D341Med (cell line): ENCODE data around the gene SCAPER.
A peak's percentile ranks its signal among the peaks of the same experiment; 100 is the strongest.
"Not testable (repeated sequence)": the region's sequence is repeated elsewhere in the genome, so short reads cannot be mapped to it uniquely, and the experiment has no call there.

Experiments
- DNase-seq: peaks from one replicate; pipeline ENCODE4 v3.0.0; 2012; ENCODE audit warnings: low spot score

Gene SCAPER

GRCh38 chr15:76850367-76850766, 54.8 kb downstream of the SCAPER start:
- not testable (repeated sequence) for DNase-seq

DNA sequence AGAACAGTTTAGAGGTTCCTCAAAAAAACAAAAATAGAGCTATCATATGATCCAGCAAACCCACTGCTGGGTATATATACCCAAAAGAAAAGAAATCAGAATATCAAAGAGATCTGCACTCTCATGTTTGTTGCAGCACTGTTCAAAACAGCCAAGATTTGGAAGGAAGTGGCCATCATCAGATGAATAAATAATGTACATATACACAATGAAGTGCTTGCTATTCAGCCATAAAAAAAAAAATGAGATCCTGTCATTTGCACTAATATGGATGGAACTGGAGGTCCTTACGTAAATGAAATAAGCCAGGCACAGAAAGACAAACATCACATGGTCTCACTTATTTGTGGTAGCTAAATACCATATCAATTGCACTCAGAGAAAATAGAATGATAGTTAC, 58.4 kb downstream of the SCAPER start:
- no peak for DNase-seq

- no peak for DNase-seq
Observed at GRCh38 chr15:76844096-76844495, 61.0 kb downstream of the SCAPER start.

- DNase-seq, result no peak
Observed at GRCh38 chr15:76843269-76843668, 61.9 kb downstream of the SCAPER start.

- peak; percentile 40 for DNase-seq
Observed at GRCh38 chr15:76840830-76841460, 64.2 kb downstream of the SCAPER start.

DNA sequence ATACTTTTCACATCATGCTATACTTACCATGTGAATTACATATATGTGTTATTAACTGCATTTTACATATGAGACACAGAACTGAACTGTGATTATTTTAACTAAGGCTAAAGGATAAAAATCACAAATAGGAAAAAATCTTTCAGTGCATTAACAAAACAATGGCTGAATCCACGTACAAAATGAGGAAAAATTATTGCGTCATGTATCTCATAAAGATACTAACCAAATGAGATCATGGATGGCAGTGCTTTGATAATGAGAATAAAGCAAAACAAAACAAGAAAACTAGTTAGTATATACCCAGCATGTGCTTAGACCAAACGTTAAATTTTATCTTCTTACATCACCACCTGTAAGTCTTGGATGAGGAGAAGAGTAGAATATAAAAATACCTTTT, 66.0 kb downstream of the SCAPER start:
- no peak for DNase-seq

DNA sequence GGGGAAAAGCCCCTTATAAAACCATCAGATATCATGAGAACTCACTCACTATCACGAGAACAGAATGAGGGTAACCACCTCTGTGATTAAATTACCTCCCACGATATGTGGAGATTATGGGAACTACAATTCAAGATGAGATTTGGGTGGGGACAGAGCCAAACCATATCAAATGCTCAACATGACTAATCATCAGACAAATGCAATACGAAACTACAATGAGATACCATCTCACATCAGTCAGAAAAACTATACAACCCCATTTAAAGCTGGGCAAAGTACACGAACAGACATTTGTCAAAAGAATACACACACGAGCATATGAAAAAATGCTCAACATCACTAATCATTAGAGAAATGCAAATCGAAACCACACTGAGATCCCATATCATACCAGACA, 67.7 kb downstream of the SCAPER start:
- no peak for DNase-seq

GRCh38 chr15:76829939-76830338, 75.2 kb downstream of the SCAPER start:
- no peak for DNase-seq

DNA sequence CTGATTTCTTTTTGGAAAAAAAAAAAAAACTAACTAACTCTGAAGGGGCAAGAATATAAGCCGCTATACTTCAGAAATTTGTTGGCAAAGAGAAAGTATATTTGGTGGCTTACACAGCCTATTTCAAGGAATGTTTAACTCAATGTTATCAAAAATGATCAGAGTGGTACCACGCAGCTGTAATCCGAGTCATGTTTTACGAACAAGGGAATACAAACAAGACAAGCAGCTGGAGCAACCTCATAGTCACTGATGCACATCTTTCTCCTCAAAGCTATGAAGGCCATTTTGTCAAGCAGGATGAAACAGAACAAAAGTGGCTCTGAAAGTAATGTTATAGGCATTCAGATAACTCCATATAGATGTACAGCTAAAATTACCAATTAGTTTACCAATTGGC, 81.2 kb downstream of the SCAPER start:
- DNase-seq, result no peak

DNA sequence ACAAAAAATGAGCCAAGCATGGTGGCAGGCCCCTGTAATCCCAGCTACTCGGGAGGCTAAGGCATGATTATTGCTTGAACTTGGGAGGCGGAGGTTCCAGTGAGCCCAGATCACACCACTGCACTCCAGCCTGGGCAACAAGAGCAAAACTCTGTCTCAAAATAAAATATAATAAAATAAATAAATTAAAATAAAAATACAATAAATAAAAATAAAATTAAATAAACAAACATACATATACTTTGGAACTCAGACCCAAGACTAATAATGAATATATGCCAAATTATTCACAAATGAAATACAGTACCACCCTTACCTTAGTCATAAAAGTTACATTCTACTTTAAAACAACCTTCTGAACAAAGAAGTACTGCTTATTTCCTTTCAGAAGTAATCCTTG, 81.8 kb downstream of the SCAPER start:
- no peak for DNase-seq

- not testable (repeated sequence) for DNase-seq
Observed at GRCh38 chr15:76818926-76819325, 86.2 kb downstream of the SCAPER start.

GRCh38 chr15:76815421-76815820, 89.7 kb downstream of the SCAPER start:
- DNase-seq, result no peak

DNA sequence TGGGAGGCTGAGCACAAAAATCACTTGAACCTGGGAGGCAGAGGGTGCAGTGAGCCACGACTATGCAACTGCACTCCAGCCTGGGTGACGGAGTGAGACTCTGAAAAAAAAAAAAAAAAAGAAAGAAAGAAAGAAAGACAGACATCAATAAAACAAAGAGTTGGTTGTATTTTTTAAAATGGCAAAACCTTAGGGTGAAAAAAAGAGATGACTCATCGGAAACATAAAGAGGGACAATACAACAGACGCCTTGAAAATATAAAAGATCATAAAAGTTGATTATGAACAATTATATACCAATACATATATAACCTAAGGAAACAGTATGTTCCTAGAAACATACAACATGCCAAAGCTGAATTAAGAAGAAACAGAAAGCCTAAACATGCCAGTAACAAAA, 92.8 kb downstream of the SCAPER start:
- no peak for DNase-seq

DNA sequence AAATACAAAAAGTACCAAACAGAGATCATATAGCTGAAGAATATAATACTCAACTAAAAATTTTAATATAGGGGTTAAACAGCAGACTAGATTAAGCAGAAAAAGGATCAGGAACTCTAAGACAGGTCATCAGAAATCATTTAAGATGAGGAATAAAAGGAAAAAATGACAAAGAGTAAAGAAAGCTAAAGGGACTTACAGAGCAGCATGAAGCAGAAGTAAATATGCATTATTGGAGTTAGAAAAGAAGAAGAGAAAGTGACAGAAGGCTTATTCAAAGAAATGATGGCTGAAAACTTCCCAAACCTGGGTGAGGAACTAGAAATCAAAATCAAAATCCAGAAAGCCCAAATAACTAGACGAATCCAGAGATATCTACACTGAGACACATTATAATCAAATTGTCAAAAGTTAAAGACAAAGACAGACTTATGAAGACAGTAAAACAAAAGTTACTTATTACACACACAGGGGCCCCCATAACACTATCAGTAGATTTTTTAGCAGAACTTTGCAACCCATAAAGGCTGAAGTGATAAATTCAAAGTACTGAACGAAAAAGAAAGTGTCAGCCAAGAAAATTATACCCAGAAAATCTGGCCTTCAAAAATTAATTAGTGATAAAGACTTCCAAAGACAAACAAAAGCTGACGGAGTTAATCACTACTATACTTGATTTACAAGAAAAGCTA, 95.6 kb downstream of the SCAPER start:
- DNase-seq, result no peak

DNA sequence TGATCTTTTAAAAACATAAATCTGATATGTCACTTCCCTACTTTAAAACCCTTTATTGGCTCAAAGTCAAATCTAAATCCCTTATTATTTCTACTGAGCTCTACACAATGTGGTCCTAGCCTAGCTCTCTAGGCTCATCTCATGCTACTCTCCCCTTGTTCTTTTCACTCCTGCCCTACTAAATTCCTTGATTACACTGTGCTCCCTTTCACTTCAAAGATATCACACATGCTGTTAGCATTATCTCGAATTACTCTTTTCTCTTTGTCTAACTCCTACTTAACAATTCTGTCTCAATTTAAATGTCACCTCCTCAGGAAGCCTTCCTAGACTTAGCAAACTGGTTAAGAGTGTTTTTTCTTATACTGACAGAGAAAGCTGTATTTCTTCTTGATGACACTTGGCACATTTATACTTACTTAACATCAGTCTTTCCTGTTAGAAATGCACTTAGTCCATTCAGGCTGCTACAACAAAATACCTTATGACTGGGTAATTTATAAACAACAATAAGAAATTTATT, 102.0 kb downstream of the SCAPER start:
- DNase-seq, result no peak

- no peak for DNase-seq
Observed at GRCh38 chr15:76802411-76802810, 102.7 kb downstream of the SCAPER start.

- DNase-seq, result no peak
Observed at GRCh38 chr15:76799760-76800159, 105.4 kb downstream of the SCAPER start.

DNA sequence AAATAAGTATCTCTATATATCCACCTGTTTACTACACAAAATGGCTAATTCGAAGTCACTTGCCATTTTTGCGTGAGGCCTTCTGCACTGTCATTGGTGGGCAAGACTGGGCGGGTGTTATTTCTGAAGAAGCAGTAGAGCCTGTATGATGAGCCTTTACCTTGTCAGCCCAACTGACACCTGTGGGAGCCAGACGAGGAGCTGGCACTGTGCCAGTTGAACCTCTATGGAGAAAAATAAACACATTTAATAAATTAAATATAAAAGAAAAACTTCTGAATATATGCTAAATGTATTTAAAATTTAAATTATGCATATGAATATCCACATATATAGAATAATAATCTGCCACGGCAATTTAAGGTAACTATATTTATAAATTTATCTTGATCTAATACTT, 109.9 kb downstream of the SCAPER start:
- DNase-seq, result no peak

DNA sequence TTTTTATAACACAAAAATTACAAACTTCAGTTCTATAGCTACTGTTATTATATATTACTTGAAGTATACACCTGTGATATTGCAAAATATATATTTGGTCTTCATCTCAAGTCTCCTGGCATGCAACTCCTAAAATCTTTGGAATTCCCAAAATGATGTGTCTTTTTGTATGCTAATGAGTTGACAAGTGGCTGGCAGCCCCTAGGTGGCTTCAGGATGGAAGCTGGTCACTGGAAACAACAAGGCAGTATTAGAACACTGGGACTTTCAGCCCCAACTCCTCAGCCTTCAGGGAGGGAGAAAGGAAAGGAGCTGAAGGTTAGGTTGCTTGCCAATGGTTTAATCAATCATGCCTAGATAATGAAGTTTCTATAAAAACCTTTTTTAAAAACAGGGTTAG, 112.0 kb downstream of the SCAPER start:
- no peak for DNase-seq

DNA sequence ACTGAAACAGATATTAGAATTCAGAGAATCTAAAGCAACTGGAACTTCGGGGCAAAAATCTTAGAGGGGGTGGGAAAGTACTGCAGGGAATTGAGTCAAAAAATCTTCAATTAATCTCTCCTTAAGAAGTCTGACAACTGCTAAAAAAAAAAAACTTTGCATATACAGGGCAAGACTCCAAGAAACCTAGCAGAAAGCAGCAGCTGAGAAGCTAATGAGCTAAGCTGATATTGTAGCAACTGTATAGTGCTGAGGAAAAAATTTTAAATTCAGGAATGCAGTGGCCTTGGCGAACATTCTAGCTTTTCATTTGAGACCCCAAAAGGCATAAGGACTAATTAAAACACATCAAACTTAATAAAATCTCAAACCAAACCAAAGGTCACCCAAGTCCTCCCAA, 113.6 kb downstream of the SCAPER start:
- DNase-seq, result no peak

GRCh38 chr15:76787273-76787672, 117.9 kb downstream of the SCAPER start:
- DNase-seq, result no peak

DNA sequence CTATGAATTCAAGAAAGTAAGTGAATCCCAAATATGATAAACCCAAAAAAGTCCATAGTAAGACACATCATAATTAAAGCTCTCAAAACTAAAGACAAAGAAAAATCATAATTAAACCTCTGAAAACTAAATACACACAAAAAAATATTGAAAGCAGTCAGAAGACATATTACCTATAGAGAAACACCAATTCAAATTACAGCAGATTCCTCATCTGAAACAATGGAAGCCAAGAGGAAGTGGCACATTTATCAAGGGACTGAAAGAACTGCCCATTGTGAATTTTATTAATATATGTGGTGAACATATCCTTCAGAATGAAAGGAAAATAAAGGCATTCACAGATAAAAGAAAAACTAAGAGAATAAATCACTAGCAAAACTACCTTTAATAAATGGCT, 128.2 kb downstream of the SCAPER start:
- DNase-seq, result no peak

- no peak for DNase-seq
Observed at GRCh38 chr15:76776480-76776879, 128.7 kb downstream of the SCAPER start.

DNA sequence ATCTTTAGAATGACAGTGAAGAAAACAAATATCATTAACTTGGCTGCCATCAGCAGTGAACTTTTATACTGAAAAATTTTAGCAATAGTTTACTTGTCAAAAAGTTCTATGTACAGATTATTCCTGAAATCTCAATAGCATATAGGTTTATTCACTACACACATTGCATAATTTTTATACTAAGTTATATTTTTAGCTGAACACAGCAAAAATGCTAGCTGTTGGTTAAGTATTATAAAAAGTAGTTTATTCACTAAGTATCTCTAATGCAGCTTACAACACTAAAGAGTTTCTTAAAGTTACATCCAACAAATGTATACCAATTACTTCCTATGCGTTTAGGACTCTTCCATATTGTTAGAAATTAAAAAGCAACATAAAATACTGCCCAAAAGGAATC, 131.9 kb downstream of the SCAPER start:
- DNase-seq, result no peak
